Activated CD4-positive, CD25-positive, alpha-beta regulatory T cell (primary cell): ENCODE measurements around the gene KIF1C.
"Not testable (repeated sequence)": the region's sequence is repeated elsewhere in the genome, so short reads cannot be mapped to it uniquely, and the experiment has no call there.

Experiments
- DNase-seq, 4 experiments: peaks; one replicate each; lab custom pipeline; 2025; lab: John Stamatoyannopoulos, UW

Gene KIF1C

DNA sequence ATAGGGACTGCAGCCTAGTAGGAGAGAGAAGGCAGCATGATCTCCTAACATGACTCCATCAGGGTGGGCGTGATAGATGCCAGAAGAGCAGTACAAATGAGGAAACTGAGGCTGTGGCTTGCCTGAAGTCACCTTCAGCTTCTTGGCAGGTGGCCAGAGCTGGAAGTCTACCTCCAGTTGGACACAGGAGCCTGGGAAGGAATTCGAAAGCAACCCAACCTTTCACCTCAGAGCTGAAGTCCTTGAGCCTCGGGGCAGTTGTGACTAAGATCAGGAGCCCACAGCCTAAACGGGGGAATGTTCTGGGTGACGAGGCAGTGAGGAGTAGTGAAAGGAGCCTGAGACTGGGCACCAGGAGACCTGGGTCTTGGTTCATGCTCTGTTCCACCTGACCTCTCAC is 46.9 kb downstream of the KIF1C start:
- no peak for DNase-seq

DNA sequence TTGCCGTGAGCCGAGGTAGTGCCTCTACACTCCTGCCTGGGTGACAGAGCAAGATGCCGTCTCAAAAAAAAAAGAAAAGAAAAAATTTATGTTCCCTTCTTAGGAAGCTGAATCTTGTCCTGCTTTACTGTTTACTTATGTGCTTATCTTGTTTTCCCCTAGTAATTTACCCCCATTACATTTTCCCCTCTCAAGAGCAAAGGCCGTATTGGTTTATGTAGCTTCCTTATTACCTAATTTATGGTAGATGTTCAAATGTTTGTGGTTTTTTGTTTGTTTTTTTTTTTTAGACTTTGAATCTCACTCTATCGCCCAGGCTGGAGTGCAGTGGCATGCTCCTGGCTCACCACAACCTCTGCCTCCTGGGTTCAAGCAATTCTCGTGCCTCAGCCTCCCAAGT is 47.7 kb downstream of the KIF1C start:
- no peak for DNase-seq

DNA sequence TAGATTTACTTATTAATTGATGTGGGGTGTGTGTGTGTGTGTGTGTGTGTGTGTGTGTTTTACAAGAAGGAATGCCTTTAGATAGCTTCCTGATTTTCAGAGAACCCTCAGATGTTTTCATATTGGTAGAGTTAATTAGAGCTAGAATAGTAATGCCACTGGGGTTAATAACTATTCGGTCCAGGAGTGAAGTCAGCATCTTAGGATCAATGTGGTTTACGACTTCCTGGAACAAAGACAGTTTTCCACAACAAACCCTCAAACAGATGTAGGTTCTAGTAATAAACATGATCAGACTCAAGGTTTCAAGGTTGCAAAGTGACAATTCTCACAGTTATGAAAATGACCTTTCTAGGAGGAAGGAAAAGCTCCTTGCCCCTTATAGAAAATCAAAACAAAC is 49.7 kb downstream of the KIF1C start:
- DNase-seq, result no peak

DNA sequence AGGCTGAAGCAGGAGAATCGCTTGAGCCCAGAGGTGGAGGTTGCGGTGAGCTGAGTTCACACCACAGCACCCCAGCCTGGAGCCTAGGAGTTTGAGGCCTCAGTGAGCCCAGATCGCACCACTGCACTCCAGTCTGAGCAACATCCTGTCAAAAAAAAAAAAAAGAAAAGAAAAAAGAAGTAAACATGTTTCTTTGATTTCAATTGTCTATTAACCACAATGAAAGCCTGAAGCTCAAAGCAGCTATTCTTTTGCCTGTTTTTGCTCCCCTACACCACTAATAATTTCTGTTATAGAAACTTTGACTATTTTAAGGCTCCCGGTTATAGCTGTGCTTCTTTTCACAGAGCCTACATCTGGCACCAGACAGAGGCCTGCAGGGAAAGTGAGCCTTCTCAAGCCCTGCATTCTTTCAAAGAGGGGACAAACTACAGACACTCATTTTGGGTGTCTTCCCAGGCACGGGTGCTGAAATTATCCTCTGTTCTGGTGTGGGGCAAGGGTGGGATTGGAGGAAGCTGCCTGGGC is 51.6 kb downstream of the KIF1C start:
- DNase-seq, result peak in 2 of 4 experiments; percentile 38 to 47

DNA sequence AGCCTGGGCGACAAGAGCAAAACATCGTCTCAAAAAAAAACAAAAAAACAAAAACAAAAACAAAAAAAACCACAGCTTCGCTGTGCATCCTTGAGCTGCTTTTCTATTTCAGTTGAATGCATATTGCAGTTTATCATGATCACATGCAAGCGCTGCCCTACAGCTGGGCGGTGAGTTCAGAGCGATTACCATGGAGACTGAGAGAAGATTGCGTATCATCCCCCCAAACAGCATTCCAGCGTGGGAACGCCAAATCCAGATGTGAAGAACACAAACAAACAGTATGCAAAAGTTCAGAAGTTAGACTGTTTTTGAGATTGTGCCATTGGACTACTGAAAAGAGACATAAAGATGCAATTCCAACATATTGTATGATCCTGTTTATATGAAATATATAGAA is 52.5 kb downstream of the KIF1C start:
- DNase-seq, result no peak

DNA sequence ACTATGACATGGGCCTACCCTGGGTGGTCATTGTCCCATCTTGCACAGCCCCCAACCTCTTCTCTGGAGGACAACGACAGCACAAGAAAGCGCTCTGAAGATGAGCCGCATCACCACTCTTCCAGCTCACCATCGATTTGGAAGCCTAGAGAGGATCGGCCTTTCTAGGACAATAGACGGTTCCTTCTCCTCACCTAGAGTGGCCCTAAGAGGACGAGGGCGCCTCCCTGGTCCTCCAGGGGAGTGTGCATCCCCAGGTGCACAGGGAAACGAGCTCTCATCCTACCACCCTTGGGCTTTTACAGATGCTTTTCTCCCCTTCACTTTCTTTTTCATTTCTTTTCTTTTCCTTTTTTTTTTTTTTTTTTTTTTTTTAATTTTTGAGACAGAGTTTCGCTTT is 57.8 kb downstream of the KIF1C start:
- no peak for DNase-seq

DNA sequence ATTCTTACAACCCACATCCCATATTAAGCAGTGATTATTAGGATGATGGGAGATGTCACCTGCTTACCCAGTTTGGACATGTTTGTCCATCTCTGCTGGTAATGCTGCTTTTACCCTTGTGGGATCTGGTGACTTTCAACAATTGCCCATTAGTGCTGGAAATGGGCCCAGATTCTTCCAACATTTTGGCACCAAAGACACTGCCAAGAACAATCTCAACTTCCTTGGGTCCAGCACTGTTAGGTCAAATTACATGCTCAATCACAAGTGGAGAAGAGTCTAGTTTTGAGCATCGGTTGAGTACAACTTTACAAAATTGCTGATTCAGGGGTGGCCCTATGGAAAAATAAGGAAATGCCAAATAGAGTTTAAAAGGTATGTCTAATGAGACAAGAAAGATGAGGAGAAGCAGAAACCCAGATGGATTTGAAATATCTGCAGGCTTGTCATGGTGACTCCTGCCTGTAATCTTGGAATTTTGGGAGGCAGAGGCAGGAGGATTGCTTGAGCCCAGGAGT is 67.5 kb downstream of the KIF1C start:
- no peak for DNase-seq

DNA sequence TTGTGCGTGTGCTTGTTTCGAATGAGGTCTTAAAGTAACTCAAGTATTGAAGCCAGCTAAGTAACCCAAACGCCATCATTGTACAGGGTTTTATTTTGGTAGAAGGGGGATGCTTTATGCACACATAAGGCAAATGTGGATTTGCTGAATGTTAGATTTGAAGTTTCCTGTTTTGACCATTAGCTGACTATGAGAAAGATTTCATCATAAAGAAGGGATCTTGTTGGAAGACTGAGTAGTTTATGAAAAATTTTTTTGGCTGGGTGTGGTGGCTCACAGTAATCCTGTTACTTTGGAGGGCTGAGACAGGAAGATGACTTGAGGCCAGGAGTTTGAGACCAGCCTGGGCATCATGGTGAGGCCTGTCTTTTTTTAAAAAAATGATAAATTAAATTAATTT is 70.5 kb downstream of the KIF1C start:
- DNase-seq, result no peak

DNA sequence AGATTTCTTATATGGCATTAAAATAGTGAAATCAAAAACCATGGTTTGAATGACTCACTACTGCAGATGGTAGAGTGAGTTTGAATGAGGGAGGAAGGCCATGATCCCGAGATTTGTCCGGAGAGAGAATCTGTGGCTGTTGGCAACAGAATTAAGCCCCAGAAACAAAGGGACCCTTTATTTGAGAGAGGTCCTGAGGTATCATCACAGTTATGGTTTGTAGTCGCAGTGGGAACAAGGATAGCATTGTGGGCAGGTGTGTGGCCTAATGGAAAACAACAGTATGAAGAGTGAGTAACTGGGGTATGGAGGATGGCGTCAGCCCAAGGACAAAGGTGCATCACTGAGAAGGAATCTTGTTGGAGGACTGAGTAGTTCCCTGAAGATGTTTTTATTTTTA is 72.0 kb downstream of the KIF1C start:
- no peak for DNase-seq

DNA sequence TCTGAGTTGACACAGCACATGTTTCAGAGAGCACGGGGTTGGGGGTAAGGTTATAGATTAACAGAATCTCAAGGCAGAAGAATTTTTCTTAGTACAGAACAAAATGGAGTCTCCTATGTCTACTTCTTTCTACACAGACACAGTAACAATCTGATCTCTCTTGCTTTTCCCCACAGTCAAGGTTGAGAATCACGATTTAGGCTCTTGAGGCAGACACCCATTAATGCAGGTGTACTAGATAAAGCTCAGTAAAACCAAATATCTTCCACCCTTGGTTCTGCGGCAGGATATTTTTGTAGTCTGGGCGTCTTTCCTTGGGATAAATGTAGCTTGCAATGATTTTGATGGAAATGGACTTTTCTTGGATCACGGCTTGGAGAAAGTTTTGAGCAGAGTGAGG is 77.7 kb downstream of the KIF1C start:
- DNase-seq, result not testable (repeated sequence)

DNA sequence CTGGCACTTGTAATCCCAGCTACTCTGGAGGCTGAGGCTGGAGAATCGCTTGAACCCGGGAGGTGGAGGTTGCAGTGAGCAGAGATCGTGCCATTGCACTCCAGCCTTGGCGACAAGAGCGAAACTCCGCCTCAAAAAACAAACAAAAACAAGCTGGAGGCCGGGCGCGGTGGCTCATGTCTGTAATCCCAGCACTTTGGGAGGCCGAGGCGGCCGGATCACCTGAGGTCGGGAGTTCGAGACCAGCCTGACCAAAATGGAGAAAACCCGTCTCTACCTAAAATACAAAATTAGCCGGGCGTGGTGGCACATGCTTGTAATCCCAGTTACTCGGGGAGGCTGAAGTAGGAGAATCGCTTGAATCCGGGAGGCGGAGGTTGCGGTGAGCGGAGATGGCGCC is 79.5 kb downstream of the KIF1C start:
- not testable (repeated sequence) for DNase-seq

DNA sequence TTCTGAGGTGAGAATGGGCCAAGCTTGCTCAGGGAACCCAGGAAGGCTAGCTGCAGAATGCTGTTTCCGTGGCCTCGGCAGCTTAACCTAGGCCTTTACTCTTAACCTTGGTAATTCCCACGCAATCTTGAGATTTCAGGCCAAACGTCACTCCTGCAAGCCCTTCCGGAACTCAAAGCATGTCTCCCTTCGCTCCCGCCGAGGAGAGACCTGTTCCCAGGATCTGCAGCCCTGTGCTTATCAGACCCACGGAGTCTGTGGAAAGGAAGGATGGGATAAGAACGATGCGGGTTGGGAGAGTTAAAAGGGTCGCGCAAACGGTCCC is 80.0 kb downstream of the KIF1C start:
- no peak for DNase-seq
